K562 (cell line): Measurements from ENCODE around the gene DPEP2. TPM values are rescaled to one million over a fixed set of nuclear protein-coding genes. Genes with fewer than 3 reads are reported as not detected.
"Not testable (repeated sequence)": the region's sequence is repeated elsewhere in the genome, so short reads cannot be mapped to it uniquely, and the experiment has no call there.

Experiments used
- ATAC-seq: fragments of 200-7000 bp; cut with Tn5 transposase; 3 replicates; pipeline ENCODE4 v1.9.1; 2020; ENCODE audit warnings: moderate library complexity
- BruUV-seq: library from RNA; stranded (reverse); fragments of 400-500 nt; replicated peaks from 2 replicates; lab custom pipeline; 2021; lab: Mats Ljungman, UMichigan
- CTCF ChIA-PET: fragments of 300-600 bp; formaldehyde crosslinking; extraction: SDS; loops from one replicate; lab custom pipeline; 2021; ENCODE audit warnings: low intra/inter-chr PET ratio; lab: Yijun Ruan, JAX
- POLR2A ChIA-PET: fragments of 300-600, 350-650 bp; sonication (Branson Sonifier 250); formaldehyde crosslinking; extraction: SDS; loops from one replicate; lab custom pipeline; 2021; ENCODE audit warnings: antibody characterized with exemption, inconsistent platforms; lab: Yijun Ruan, JAX
- DNase-seq, 4 experiments: peaks; one replicate each; pipeline versions ENCODE4 v3.0.0 to v3.0.0-alpha.2; 2011 to 2018; ENCODE audit warnings: low spot score in 3 of 4, mixed read lengths in 3 of 4; ENCODE audit errors: extremely low read depth in 1 of 4
- FAIRE-seq: peaks from 2 replicates; lab custom pipeline; 2011; peaks lifted over from hg19 to GRCh38; lab: Jason Lieb, UNC
- H2AFZ ChIP-seq: 2 replicates; pipeline ENCODE4 v1.6.0; 2011; ENCODE audit warnings: low read depth, low read length, control low read depth, inconsistent platforms
- H3K27ac ChIP-seq: fragments of 200-600 bp; 3 replicates; pipeline ENCODE4 v1.8.0; 2011; ENCODE audit warnings: low read depth, mild to moderate bottlenecking, control low read depth, inconsistent platforms, low read length, moderate library complexity, mixed read lengths; ENCODE audit errors: extremely low read depth
- H3K27me3 ChIP-seq, 2 experiments: fragments of 300-600 bp in 1 of 2; 2 replicates in 1 of 2; 3 replicates in 1 of 2; pipeline versions ENCODE4 v1.6.0 to v1.8.0; 2011; ENCODE audit warnings: inconsistent platforms in 2 of 2, low read length in 2 of 2, mild to moderate bottlenecking in 1 of 2, mixed read lengths in 1 of 2, moderate library complexity in 1 of 2; ENCODE audit not compliant: control insufficient read depth in 2 of 2, insufficient read depth in 2 of 2
- H3K36me3 ChIP-seq: fragments of 300-600 bp; 3 replicates; pipeline ENCODE4 v1.8.0; 2011; ENCODE audit warnings: mild to moderate bottlenecking, low read length, inconsistent platforms; ENCODE audit not compliant: control insufficient read depth, insufficient read depth
- H3K4me1 ChIP-seq, 2 experiments: fragments of 200-600 bp in 1 of 2; replicated peaks in 1 of 2; 2 replicates in 1 of 2; 3 replicates in 1 of 2; pipeline versions ENCODE4 v1.5.1 to v1.8.0; 2011; ENCODE audit warnings: inconsistent platforms in 2 of 2, low read length in 2 of 2, mild to moderate bottlenecking in 1 of 2, mixed read lengths in 1 of 2, moderate library complexity in 1 of 2; ENCODE audit not compliant: control insufficient read depth in 2 of 2, insufficient read depth in 2 of 2
- H3K4me2 ChIP-seq: 2 replicates; pipeline ENCODE4 v1.6.1; 2011; ENCODE audit warnings: low read length, control low read depth, inconsistent platforms, mixed read lengths; ENCODE audit not compliant: insufficient read depth
- H3K4me3 ChIP-seq: fragments of 200-600 bp; sonication (generic), shearing (Covaris generic); 2 replicates; pipeline ENCODE4 v1.5.1; 2016; ENCODE audit warnings: control low read depth, inconsistent platforms
- H3K79me2 ChIP-seq: fragments of 200-600 bp; 3 replicates; pipeline ENCODE4 v1.8.0; 2011; ENCODE audit warnings: low read length, inconsistent platforms; ENCODE audit not compliant: control insufficient read depth, insufficient read depth
- H3K9ac ChIP-seq, 2 experiments: 2 replicates each; pipeline versions ENCODE4 v1.6.0 to v1.6.1; 2011; ENCODE audit warnings: low read depth in 2 of 2, low read length in 2 of 2, control low read depth in 1 of 2, inconsistent platforms in 1 of 2, mild to moderate bottlenecking in 1 of 2, mixed read lengths in 1 of 2; ENCODE audit not compliant: insufficient read depth in 1 of 2
- H3K9me1 ChIP-seq: one replicate; pipeline ENCODE4 v1.6.0; 2011; ENCODE audit warnings: inconsistent platforms, mild to moderate bottlenecking, low read length, moderate library complexity; ENCODE audit not compliant: control insufficient read depth, insufficient read depth
- H3K9me3 ChIP-seq: replicated peaks from 2 replicates; pipeline ENCODE4 v1.5.1; 2011; ENCODE audit warnings: low read depth, low read length, inconsistent platforms; ENCODE audit not compliant: control insufficient read depth, insufficient read depth
- H4K20me1 ChIP-seq: replicated peaks from 2 replicates; pipeline ENCODE4 v1.6.1; 2011; ENCODE audit warnings: low read length, inconsistent platforms, mixed read lengths; ENCODE audit not compliant: control insufficient read depth, insufficient read depth
- ELF1 ChIP-seq: fragments of 200-800 bp; sonication (Bioruptor generic); IDR thresholded peaks from 2 replicates; pipeline ENCODE4 v1.6.1; 2016; ENCODE audit warnings: missing genetic modification characterization, missing compliant biosample characterization
- ETV1 ChIP-seq: fragments of 450-650 bp; conservative IDR thresholded peaks from 2 replicates; pipeline ENCODE4 v1.6.1; 2016; ENCODE audit warnings: missing genetic modification characterization, control low read depth, low read depth, missing compliant biosample characterization
- RFX5 ChIP-seq: IDR thresholded peaks from 2 replicates; pipeline ENCODE4 v1.6.1; 2011; ENCODE audit warnings: low read depth, mild to moderate bottlenecking, improper control_type of control experiment, low read length
- SPI1 ChIP-seq: IDR thresholded peaks from 2 replicates; pipeline ENCODE4 v1.6.1; 2011; ENCODE audit warnings: low read depth, low read length, control low read depth, borderline replicate concordance
- U2AF1 ChIP-seq: fragments of 200-400 bp; formaldehyde crosslinking; optimal IDR thresholded peaks from 2 replicates; pipeline ENCODE3; 2017; ENCODE audit warnings: mild to moderate bottlenecking, low read depth, low read length, moderate library complexity
- XRCC5 ChIP-seq: fragments of 200-400 bp; formaldehyde crosslinking; IDR thresholded peaks from 2 replicates; pipeline ENCODE4 v1.6.1; 2017; ENCODE audit warnings: low read depth, mild to moderate bottlenecking, low read length
- ZFPM2 ChIP-seq: fragments of 250-450 bp; sonication (Bioruptor Pico); IDR thresholded peaks from 2 replicates; pipeline ENCODE4 v1.5.1; 2022; ENCODE audit warnings: mild to moderate bottlenecking
- ZNF165 ChIP-seq: fragments of 250-450 bp; sonication (Bioruptor Pico); IDR thresholded peaks from 2 replicates; pipeline ENCODE4 v1.4.0; 2020; ENCODE audit warnings: borderline replicate concordance
- ZNF175 ChIP-seq: fragments of 200-800 bp; sonication (Bioruptor generic); IDR thresholded peaks from 2 replicates; pipeline ENCODE4 v1.6.1; 2016; ENCODE audit warnings: low read depth, mild to moderate bottlenecking, missing genetic modification characterization, missing compliant biosample characterization
- ZNF75A ChIP-seq: fragments of 450-650 bp; formaldehyde crosslinking; IDR thresholded peaks from 2 replicates; pipeline ENCODE4 v1.4.0; 2020; ENCODE audit warnings: mild to moderate bottlenecking
- WGBS: fragments of 100-300 bp; shearing (Covaris generic); methylation state at CpG from one replicate; pipeline ENCODE4 v1.1.6; 2016; ENCODE audit warnings: low coverage, mixed read lengths; ENCODE audit not compliant: insufficient coverage; ENCODE audit errors: missing lambda C conversion rate; 5-methylcytosine and 5-hydroxymethylcytosine counted together
- in situ Hi-C: fragments of 300-500 bp; cut with MboI; formaldehyde crosslinking; loops from 4 replicates; pipeline ENCODE4 v1.15.0; 2018; ENCODE audit warnings: inconsistent platforms, mixed read lengths
- intact Hi-C: fragments of 100-400 bp; cut with micrococcal nuclease; formaldehyde crosslinking; loops from 2 replicates; pipeline ENCODE4 v1.14.2; 2022
- polyA plus RNA-seq, 8 experiments: library from polyadenylated mRNA; depleted of rRNA in 4 of 8; stranded (reverse) in 5 of 8; unstranded in 3 of 8; fragments of >200 nt; fragmentation: Nextera tagmentation in 2 of 8; fragmentation: Illumina TruSeq in 1 of 8; extraction: Ambion mirVana in 2 of 8; extraction: Trizol in 1 of 8; gene quantifications; 2 replicates each; pipeline versions ENCODE4 v1.2.1 to v1.2.3, GENCODE V29; 2011 to 2014; ENCODE audit warnings: inconsistent platforms in 1 of 8, missing spikeins in 1 of 8
- total RNA-seq, 7 experiments: library from RNA; depleted of rRNA in 6 of 7; stranded (reverse); fragments of >200 nt in 6 of 7; fragmentation: Illumina TruSeq in 2 of 7; extraction: Trizol in 2 of 7; gene quantifications; 2 replicates each; pipeline versions ENCODE4 v1.2.1 to v1.2.3, GENCODE V29; 2011 to 2021; ENCODE audit warnings: low replicate concordance in 1 of 7
- TF ChIP-seq, protein P1 (sequence below): sonication (generic); formaldehyde crosslinking; IDR thresholded peaks from 2 replicates; pipeline ENCODE4 v1.8.0; 2023; ENCODE audit warnings: mild to moderate bottlenecking, missing genetic modification reagents

The DPEP2 gene
- total and polyA plus RNA-seq, 9 of the 15 experiments (the other 6 are each of a cell fraction or from before 2014, with no cell fraction given): 0.14 to 1.2 (median 0.38) TPM

DNA sequence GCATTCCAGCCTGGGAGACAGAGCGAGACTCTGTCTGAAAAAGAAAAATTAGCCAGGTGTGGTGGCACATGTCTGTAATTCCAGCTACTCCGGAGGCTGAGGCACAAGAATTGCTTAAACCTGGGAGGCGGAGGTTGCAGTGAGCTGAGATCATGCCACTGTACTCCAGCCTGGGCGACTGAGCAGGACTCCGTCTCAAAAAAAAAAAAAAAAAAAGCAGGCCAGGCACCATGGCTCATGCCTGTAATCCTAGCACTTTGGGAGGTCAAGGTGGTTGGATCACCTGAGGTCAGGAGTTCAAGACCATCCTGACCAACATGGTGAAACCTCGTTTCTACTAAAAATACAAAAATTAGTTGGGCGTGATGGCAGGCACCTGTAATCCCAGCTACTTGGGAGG, 27.0 kb downstream of the DPEP2 start:
- intact Hi-C loops: not testable (repeated sequence)

DNA sequence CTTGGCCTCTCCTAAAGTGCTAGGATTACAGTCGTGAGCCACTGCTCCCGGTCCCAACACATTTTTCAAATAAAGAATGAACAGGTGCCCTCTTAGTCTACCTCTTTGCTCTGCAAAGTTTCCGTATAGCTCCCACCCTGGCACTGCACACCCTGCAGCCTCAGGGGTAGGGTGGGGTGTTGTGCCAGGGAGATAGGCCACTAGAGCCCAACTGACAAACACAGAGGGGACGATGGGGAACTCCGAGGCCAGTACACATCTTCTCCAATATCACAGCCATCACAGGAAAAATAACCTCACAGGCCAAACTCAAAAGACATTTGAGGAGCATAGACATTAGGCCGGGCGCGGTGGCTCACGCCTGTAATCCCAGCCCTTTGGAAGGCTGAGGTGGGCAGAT, 28.2 kb downstream of the DPEP2 start:
- POLR2A ChIA-PET: interaction anchor here (1.0 kb wide), 1 partner anchor 35 kb away, joined by 6 read pairs; the partner anchor contains the start of gene PSMB10
- Histone ChIP-seq H4K20me1 (peaks cover 13% of the 10 kb centered on the region), H2AFZ (no peak overlapping the region), H3K9ac (no peak overlapping the region), H3K27me3 (no peaks in the 10 kb centered on the region), H3K36me3 (peaks cover 11% of the 10 kb centered on the region; the same call in 2 of the 3 replicates), H3K79me2 (peaks cover 26% of the 10 kb centered on the region), H3K4me2 (no peak overlapping the region), H3K9me3 (no peaks in the 10 kb centered on the region), H3K4me1 (peaks cover 20 to 42% of the 10 kb centered on the region in 2 experiments; a peak in 4 of 5 replicates), H3K4me3 (no peak overlapping the region), H3K9me1 (peaks cover 8% of the 10 kb centered on the region), H3K27ac (no peak overlapping the region)
- no peak for ATAC-seq
- FAIRE-seq: no peak
- in situ Hi-C loops (no loop called here), intact Hi-C loops (no loop called here)
- no TSS peak for BruUV-seq
- 84% methylated on average over 9 of the region's 9 CpGs for WGBS
- CTCF ChIA-PET: no interaction called here
- DNase-seq: no peak
- TF ChIP-seq SPI1 (no peak), ZNF165 (CRISPR knock-in tag) (no peak), ZNF175 (CRISPR knock-in tag) (no peak), ELF1 (tag) (no peak), ETV1 (tag) (no peak), RFX5 (no peak), ZNF75A (CRISPR knock-in tag) (no peak), XRCC5 (no peak), ZFPM2 (CRISPR knock-in tag) (no peak), U2AF1 (no peak)
- TF ChIP-seq, protein P1, sequence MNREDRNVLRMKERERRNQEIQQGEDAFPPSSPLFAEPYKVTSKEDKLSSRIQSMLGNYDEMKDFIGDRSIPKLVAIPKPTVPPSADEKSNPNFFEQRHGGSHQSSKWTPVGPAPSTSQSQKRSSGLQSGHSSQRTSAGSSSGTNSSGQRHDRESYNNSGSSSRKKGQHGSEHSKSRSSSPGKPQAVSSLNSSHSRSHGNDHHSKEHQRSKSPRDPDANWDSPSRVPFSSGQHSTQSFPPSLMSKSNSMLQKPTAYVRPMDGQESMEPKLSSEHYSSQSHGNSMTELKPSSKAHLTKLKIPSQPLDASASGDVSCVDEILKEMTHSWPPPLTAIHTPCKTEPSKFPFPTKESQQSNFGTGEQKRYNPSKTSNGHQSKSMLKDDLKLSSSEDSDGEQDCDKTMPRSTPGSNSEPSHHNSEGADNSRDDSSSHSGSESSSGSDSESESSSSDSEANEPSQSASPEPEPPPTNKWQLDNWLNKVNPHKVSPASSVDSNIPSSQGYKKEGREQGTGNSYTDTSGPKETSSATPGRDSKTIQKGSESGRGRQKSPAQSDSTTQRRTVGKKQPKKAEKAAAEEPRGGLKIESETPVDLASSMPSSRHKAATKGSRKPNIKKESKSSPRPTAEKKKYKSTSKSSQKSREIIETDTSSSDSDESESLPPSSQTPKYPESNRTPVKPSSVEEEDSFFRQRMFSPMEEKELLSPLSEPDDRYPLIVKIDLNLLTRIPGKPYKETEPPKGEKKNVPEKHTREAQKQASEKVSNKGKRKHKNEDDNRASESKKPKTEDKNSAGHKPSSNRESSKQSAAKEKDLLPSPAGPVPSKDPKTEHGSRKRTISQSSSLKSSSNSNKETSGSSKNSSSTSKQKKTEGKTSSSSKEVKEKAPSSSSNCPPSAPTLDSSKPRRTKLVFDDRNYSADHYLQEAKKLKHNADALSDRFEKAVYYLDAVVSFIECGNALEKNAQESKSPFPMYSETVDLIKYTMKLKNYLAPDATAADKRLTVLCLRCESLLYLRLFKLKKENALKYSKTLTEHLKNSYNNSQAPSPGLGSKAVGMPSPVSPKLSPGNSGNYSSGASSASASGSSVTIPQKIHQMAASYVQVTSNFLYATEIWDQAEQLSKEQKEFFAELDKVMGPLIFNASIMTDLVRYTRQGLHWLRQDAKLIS (CRISPR knock-in tag): no peak

More for the DNA sequence above, 27.0 kb downstream of the DPEP2 start:
- H3K9me1 ChIP-seq, H3K4me2 ChIP-seq, DNase-seq, H4K20me1 ChIP-seq, H3K36me3 ChIP-seq, in situ Hi-C loops, H2AFZ ChIP-seq, FAIRE-seq, H3K9ac ChIP-seq, H3K9me3 ChIP-seq, ATAC-seq, H3K4me3 ChIP-seq, H3K27me3 ChIP-seq, H3K27ac ChIP-seq, BruUV-seq: not testable (repeated sequence)
- ChIA-PET CTCF (interaction anchor here (0.6 kb wide), 1 partner anchor 233 kb away, joined by 3 read pairs; no protein-coding TSS in a partner anchor), POLR2A (interaction anchor here (1.7 kb wide), 1 partner anchor 12 kb away, joined by 5 read pairs; no protein-coding TSS in a partner anchor)
- WGBS: 67% methylated on average over 4 of the region's 7 CpGs
- Histone ChIP-seq H3K4me1 (peaks cover 8 to 34% of the 10 kb centered on the region in 2 experiments; a peak in 4 of 5 replicates), H3K79me2 (peaks cover 14% of the 10 kb centered on the region)
